NT2/D1 (cell line): ENCODE measurements around the gene NELFB.

Experiments used
- SUZ12 ChIP-seq: IDR thresholded peaks from 2 replicates; pipeline ENCODE4 v1.6.1; 2011; ENCODE audit not compliant: insufficient read length, insufficient read depth; ENCODE audit errors: extremely low read depth
- YY1 ChIP-seq: IDR thresholded peaks from 2 replicates; pipeline ENCODE4 v1.6.1; 2011; ENCODE audit not compliant: insufficient read length, insufficient read depth
- ZNF274 ChIP-seq: IDR thresholded peaks from 2 replicates; pipeline ENCODE4 v1.6.1; 2011; ENCODE audit warnings: mild to moderate bottlenecking, low read depth, low read length

DNA sequence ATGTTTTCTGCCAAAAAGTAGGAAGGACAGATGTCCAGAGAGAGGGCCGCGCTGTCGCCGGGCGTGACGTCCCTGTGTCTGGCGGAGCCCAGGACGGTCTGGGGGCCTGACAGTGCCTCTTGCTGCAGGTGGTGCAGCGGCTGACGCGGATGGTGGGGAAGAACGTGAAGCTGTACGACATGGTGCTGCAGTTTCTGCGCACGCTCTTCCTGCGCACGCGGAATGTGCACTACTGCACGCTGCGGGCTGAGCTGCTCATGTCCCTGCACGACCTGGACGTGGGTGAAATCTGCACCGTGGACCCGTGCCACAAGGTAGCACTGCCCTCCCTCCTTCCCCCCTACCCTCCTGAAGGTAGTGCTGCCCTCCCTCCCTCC lies 7.8 kb downstream of the NELFB start:
- TF ChIP-seq ZNF274 (no peak), YY1 (no peak), SUZ12 (no peak)
